ENCODE measurements around the gene ZNF22.

GRCh38 chr10:44958196-44958897 lies 42.4 kb upstream of the ZNF22 start:
- TF ChIP-seq POLR2A (IDR thresholded peaks at IDR 0.05): no peak
- no peak for TF ChIP-seq CTCF (IDR thresholded peaks at IDR 0.05)
